IMR-90 (cell line): ENCODE results near the gene WNT7A. TPM values are rescaled to one million over a fixed set of nuclear protein-coding genes. Genes with fewer than 3 reads are reported as not detected.

Source experiments
- ATAC-seq: fragments of 200-7000 bp; cut with Tn5 transposase; 2 replicates; pipeline ENCODE4 v1.9.1; 2020; ENCODE audit warnings: low read depth, mild to moderate bottlenecking, moderate library complexity
- BruUV-seq: library from RNA; stranded (reverse); fragments of 400-500 nt; replicated peaks from 2 replicates; lab custom pipeline; 2021; lab: Mats Ljungman, UMichigan
- CTCF ChIA-PET: fragments of 300-600 bp; formaldehyde crosslinking; extraction: SDS; loops from one replicate; lab custom pipeline; 2021; ENCODE audit warnings: antibody characterized with exemption; lab: Yijun Ruan, JAX
- POLR2A ChIA-PET: fragments of 300-600 bp; sonication (Branson Sonifier 250); formaldehyde crosslinking; loops from one replicate; lab custom pipeline; 2022; ENCODE audit warnings: antibody characterized with exemption; ENCODE audit not compliant: unreplicated experiment; lab: Charles Lee
- DNase-seq: peaks from one replicate; pipeline ENCODE4 v3.0.0; 2013
- H2AFZ ChIP-seq: replicated peaks from 2 replicates; pipeline ENCODE3; 2013; ENCODE audit warnings: low read length, mild to moderate bottlenecking; ENCODE audit not compliant: poor library complexity
- H2AK5ac ChIP-seq: 2 replicates; pipeline ENCODE4 v1.6.1; 2013; ENCODE audit warnings: low read depth, low read length, inconsistent platforms
- H2AK9ac ChIP-seq: replicated peaks from 2 replicates; pipeline ENCODE3; 2013; ENCODE audit warnings: mild to moderate bottlenecking, low read depth, low read length, moderate library complexity; ENCODE audit not compliant: poor library complexity
- H2BK120ac ChIP-seq: 2 replicates; pipeline ENCODE4 v1.6.1; 2013; ENCODE audit warnings: low read depth, low read length, inconsistent platforms
- H2BK15ac ChIP-seq: 3 replicates; pipeline ENCODE4 v1.6.1; 2013; ENCODE audit warnings: low read depth, low read length, inconsistent platforms
- H2BK20ac ChIP-seq: 2 replicates; pipeline ENCODE4 v1.6.1; 2013; ENCODE audit warnings: low read depth, mild to moderate bottlenecking, inconsistent platforms, low read length, moderate library complexity
- H2BK5ac ChIP-seq: 2 replicates; pipeline ENCODE4 v1.6.1; 2013; ENCODE audit warnings: mild to moderate bottlenecking, low read depth, low read length, inconsistent platforms; ENCODE audit not compliant: poor library complexity, severe bottlenecking
- H3K14ac ChIP-seq: replicated peaks from 2 replicates; pipeline ENCODE4 v1.6.1; 2013; ENCODE audit warnings: low read depth, low read length, inconsistent platforms
- H3K18ac ChIP-seq: 2 replicates; pipeline ENCODE4 v1.6.1; 2013; ENCODE audit warnings: low read depth, low read length, control low read depth
- H3K23ac ChIP-seq: 2 replicates; pipeline ENCODE4 v1.6.1; 2013; ENCODE audit warnings: low read depth, low read length, inconsistent platforms
- H3K27ac ChIP-seq: 2 replicates; pipeline ENCODE4 v1.5.1; 2013; ENCODE audit warnings: mild to moderate bottlenecking, control low read depth, low read length; ENCODE audit not compliant: insufficient read depth
- H3K27me3 ChIP-seq: 2 replicates; pipeline ENCODE4 v1.6.1; 2013; ENCODE audit warnings: low read length; ENCODE audit not compliant: control insufficient read depth, insufficient read depth
- H3K36me3 ChIP-seq: 2 replicates; pipeline ENCODE4 v1.6.1; 2013; ENCODE audit warnings: low read length, mixed read lengths; ENCODE audit not compliant: control insufficient read depth, insufficient read depth
- H3K4ac ChIP-seq: 2 replicates; pipeline ENCODE4 v1.6.1; 2013; ENCODE audit warnings: low read depth, low read length, inconsistent platforms
- H3K4me1 ChIP-seq: 2 replicates; pipeline ENCODE4 v1.6.1; 2013; ENCODE audit warnings: low read length, mixed read lengths; ENCODE audit not compliant: control insufficient read depth, insufficient read depth
- H3K4me2 ChIP-seq: 2 replicates; pipeline ENCODE4 v1.6.1; 2013; ENCODE audit warnings: low read depth, mild to moderate bottlenecking, control low read depth, low read length, moderate library complexity
- H3K4me3 ChIP-seq: 2 replicates; pipeline ENCODE4 v1.5.1; 2013; ENCODE audit warnings: low read depth, mild to moderate bottlenecking, control low read depth, low read length, moderate library complexity; ENCODE audit not compliant: insufficient read depth
- H3K56ac ChIP-seq: 2 replicates; pipeline ENCODE4 v1.6.1; 2013; ENCODE audit warnings: low read length, inconsistent platforms; ENCODE audit not compliant: insufficient read depth; ENCODE audit errors: extremely low read depth
- H3K79me1 ChIP-seq, 2 experiments: 2 replicates each; pipeline ENCODE4 v1.6.1; 2013; ENCODE audit warnings: low read length in 2 of 2, inconsistent platforms in 1 of 2, low read depth in 1 of 2
- H3K9ac ChIP-seq: 2 replicates; pipeline ENCODE4 v1.6.1; 2013; ENCODE audit warnings: low read depth, low read length, control low read depth
- H3K9me1 ChIP-seq: 2 replicates; pipeline ENCODE4 v1.6.1; 2013; ENCODE audit warnings: low read length, inconsistent platforms; ENCODE audit not compliant: insufficient read depth
- H3K9me3 ChIP-seq: 2 replicates; pipeline ENCODE4 v1.6.1; 2013; ENCODE audit warnings: low read length; ENCODE audit not compliant: control insufficient read depth, insufficient read depth
- H4K20me1 ChIP-seq: 2 replicates; pipeline ENCODE4 v1.6.1; 2013; ENCODE audit warnings: low read length, inconsistent platforms; ENCODE audit not compliant: insufficient read depth
- H4K5ac ChIP-seq: 2 replicates; pipeline ENCODE4 v1.6.1; 2013; ENCODE audit warnings: mild to moderate bottlenecking, low read depth, low read length, control low read depth
- H4K8ac ChIP-seq, 2 experiments: 2 replicates each; pipeline ENCODE4 v1.6.1; 2013; ENCODE audit warnings: low read depth in 2 of 2, low read length in 2 of 2, control low read depth in 1 of 2, inconsistent platforms in 1 of 2
- H4K91ac ChIP-seq: 2 replicates; pipeline ENCODE4 v1.6.1; 2013; ENCODE audit warnings: low read depth, low read length, inconsistent platforms; ENCODE audit not compliant: insufficient read depth
- CEBPB ChIP-seq: IDR thresholded peaks from 2 replicates; pipeline ENCODE4 v1.6.1; 2012; ENCODE audit warnings: low read depth, low read length, improper control_type of control experiment
- CHD1 ChIP-seq: IDR thresholded peaks from 2 replicates; pipeline ENCODE4 v1.6.1; 2012; ENCODE audit warnings: low read depth, low read length, improper control_type of control experiment
- CTCF ChIP-seq: conservative IDR thresholded peaks from 2 replicates; pipeline ENCODE4 v1.5.1; 2012; ENCODE audit warnings: mild to moderate bottlenecking, low read depth, low read length, improper control_type of control experiment
- FOS ChIP-seq: fragments of 150-350 bp; IDR thresholded peaks from 2 replicates; pipeline ENCODE4 v1.6.1; 2016; ENCODE audit warnings: low read depth, low read length
- MAFK ChIP-seq: IDR thresholded peaks from 2 replicates; pipeline ENCODE4 v1.6.1; 2012; ENCODE audit warnings: low read depth, low read length, improper control_type of control experiment
- NFE2L2 ChIP-seq: fragments of 150-350 bp; IDR thresholded peaks from 2 replicates; pipeline ENCODE4 v1.6.1; 2016; ENCODE audit warnings: low read depth, mild to moderate bottlenecking, low read length
- POLR2A ChIP-seq: IDR thresholded peaks from 2 replicates; pipeline ENCODE4 v1.6.1; 2012; ENCODE audit warnings: mild to moderate bottlenecking, low read depth, low read length
- RAD21 ChIP-seq: IDR thresholded peaks from 2 replicates; pipeline ENCODE4 v1.6.1; 2012; ENCODE audit warnings: low read length, improper control_type of control experiment
- RFX5 ChIP-seq: IDR thresholded peaks from 2 replicates; pipeline ENCODE4 v1.8.0; 2012; ENCODE audit warnings: low read depth, mild to moderate bottlenecking, low read length, moderate library complexity
- SMC3 ChIP-seq: fragments of 150-350 bp; IDR thresholded peaks from 2 replicates; pipeline ENCODE4 v1.6.1; 2016; ENCODE audit warnings: low read depth, mild to moderate bottlenecking, antibody characterized with exemption, low read length, moderate library complexity
- WGBS, 2 experiments: methylation state at CpG; one replicate each; pipeline versions ENCODE4 v1.1.5 to v1.1.7; 2013; ENCODE audit warnings: missing lambda C conversion rate in 2 of 2; ENCODE audit not compliant: insufficient read length in 1 of 2; ENCODE audit errors: extremely low coverage in 2 of 2; 5-methylcytosine and 5-hydroxymethylcytosine counted together
- dilution Hi-C: fragments of 300-500 bp; cut with HindIII; formaldehyde crosslinking; loops from one replicate; pipeline ENCODE4 v1.14.3; 2018; ENCODE audit warnings: low sequenced_read_pairs; ENCODE audit not compliant: unreplicated experiment
- in situ Hi-C: fragments of 300-500 bp; cut with MboI; formaldehyde crosslinking; loops from 3 replicates; pipeline ENCODE4 v1.14.3; 2019; ENCODE audit warnings: low sequenced_read_pairs, inconsistent platforms, mixed read lengths
- intact Hi-C: fragments of 100-400 bp; cut with micrococcal nuclease; formaldehyde crosslinking; loops from 2 replicates; pipeline ENCODE4 v1.10.0; 2022
- polyA plus RNA-seq, 3 experiments: library from polyadenylated mRNA; depleted of rRNA; stranded (reverse); fragments of >200 nt; gene quantifications; 2 replicates each; pipeline ENCODE4 v1.2.3, GENCODE V29; 2012; ENCODE audit warnings: low replicate concordance in 1 of 3
- total RNA-seq: library from RNA; depleted of rRNA; stranded (reverse); fragments of >200 nt; gene quantifications from 2 replicates; pipeline ENCODE4 v1.2.3, GENCODE V29; 2012
- TF ChIP-seq, protein P1 (sequence below): fragments of 150-350 bp; IDR thresholded peaks from 2 replicates; pipeline ENCODE4 v1.6.1; 2016; ENCODE audit warnings: low read depth, mild to moderate bottlenecking, low read length, moderate library complexity, borderline replicate concordance

WNT7A gene
- total and polyA plus RNA-seq, 2 of the 4 experiments (the other 2 are of a cell fraction) = not detected

- TF ChIP-seq RAD21 (no peak), CTCF (no peak), POLR2A (no peak), CHD1 (no peak), SMC3 (no peak), RFX5 (no peak), NFE2L2 (no peak), MAFK (no peak), CEBPB (no peak), FOS (no peak)
- TF ChIP-seq, protein P1, sequence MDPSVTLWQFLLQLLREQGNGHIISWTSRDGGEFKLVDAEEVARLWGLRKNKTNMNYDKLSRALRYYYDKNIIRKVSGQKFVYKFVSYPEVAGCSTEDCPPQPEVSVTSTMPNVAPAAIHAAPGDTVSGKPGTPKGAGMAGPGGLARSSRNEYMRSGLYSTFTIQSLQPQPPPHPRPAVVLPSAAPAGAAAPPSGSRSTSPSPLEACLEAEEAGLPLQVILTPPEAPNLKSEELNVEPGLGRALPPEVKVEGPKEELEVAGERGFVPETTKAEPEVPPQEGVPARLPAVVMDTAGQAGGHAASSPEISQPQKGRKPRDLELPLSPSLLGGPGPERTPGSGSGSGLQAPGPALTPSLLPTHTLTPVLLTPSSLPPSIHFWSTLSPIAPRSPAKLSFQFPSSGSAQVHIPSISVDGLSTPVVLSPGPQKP = no peak
- ChIA-PET CTCF (interaction anchor here (0.7 kb wide), 1 partner anchor 27 kb away, joined by 3 read pairs; no protein-coding TSS in a partner anchor), POLR2A (no interaction called here)
- ATAC-seq (no peak), DNase-seq (no peak)
- no peak overlapping the region for H3K4me3 ChIP-seq
- H4K5ac ChIP-seq = no peak overlapping the region
- H2BK20ac ChIP-seq = no peak overlapping the region
- no peak overlapping the region for H2AFZ ChIP-seq
- no peaks in the 10 kb centered on the region for H3K9me1 ChIP-seq
- no peak overlapping the region for H2AK9ac ChIP-seq
- H3K56ac ChIP-seq = no peak overlapping the region
- no peaks in the 10 kb centered on the region for H4K20me1 ChIP-seq
- H3K36me3 ChIP-seq = no peaks in the 10 kb centered on the region
- dilution Hi-C loops = no loop called here
- intact Hi-C loops = no loop called here
- no peaks in the 10 kb centered on the region for H3K79me1 ChIP-seq
- no peak overlapping the region for H2AK5ac ChIP-seq
- H2BK15ac ChIP-seq = no peak overlapping the region
- no TSS peak for BruUV-seq
- no peak overlapping the region for H3K27ac ChIP-seq
- H2BK5ac ChIP-seq = no peak overlapping the region
- H3K23ac ChIP-seq = no peak overlapping the region
- H3K4me1 ChIP-seq = no peaks in the 10 kb centered on the region
- no peak overlapping the region for H3K18ac ChIP-seq
- in situ Hi-C loops = no loop called here
- H4K8ac ChIP-seq = no peak overlapping the region
- H3K4me2 ChIP-seq = no peak overlapping the region
- no peak overlapping the region for H4K91ac ChIP-seq
- no CpG with 5 or more reads among the region's 5 CpGs for WGBS, 2 experiments
- H3K27me3 ChIP-seq = no peaks in the 10 kb centered on the region
- no peak overlapping the region for H3K9ac ChIP-seq
- no peak overlapping the region for H3K4ac ChIP-seq
- H3K14ac ChIP-seq = no peak overlapping the region
- H3K9me3 ChIP-seq = peaks cover 2% of the 10 kb centered on the region; the same call in 1 of the 2 replicates
- no peak overlapping the region for H2BK120ac ChIP-seq
Measured at GRCh38 chr3:13843351-13843750, 36.5 kb downstream of the WNT7A start.
